DND-41 (cell line): ENCODE results near the gene NCOA5.

Experiments used
- ATAC-seq: fragments of 200-7000 bp; cut with Tn5 transposase; 3 replicates; pipeline ENCODE4 v1.9.1; 2021; ENCODE audit warnings: low read depth; ENCODE audit not compliant: insufficient read depth
- DNase-seq: peaks from one replicate; pipeline ENCODE4 v3.0.0-alpha.2; 2020
- H2AFZ ChIP-seq: 2 replicates; pipeline ENCODE4 v1.6.0; 2012; ENCODE audit warnings: low read depth, low read length
- H3K27ac ChIP-seq: 2 replicates; pipeline ENCODE4 v1.5.1; 2012; ENCODE audit warnings: low read length, inconsistent platforms
- H3K27me3 ChIP-seq: fragments of 200-600 bp; sonication (generic); 2 replicates; pipeline ENCODE4 v1.6.0; 2012; ENCODE audit warnings: low read length, mild to moderate bottlenecking, inconsistent platforms; ENCODE audit not compliant: insufficient read depth, poor library complexity
- H3K36me3 ChIP-seq: 2 replicates; pipeline ENCODE4 v1.5.1; 2012; ENCODE audit warnings: low read length, inconsistent platforms; ENCODE audit not compliant: insufficient read depth
- H3K4me1 ChIP-seq: 2 replicates; pipeline ENCODE4 v1.5.1; 2012; ENCODE audit warnings: mild to moderate bottlenecking, low read length; ENCODE audit not compliant: insufficient read depth
- H3K4me2 ChIP-seq: 2 replicates; pipeline ENCODE4 v1.6.0; 2012; ENCODE audit warnings: mild to moderate bottlenecking, moderate library complexity, low read length, inconsistent platforms; ENCODE audit not compliant: insufficient read depth
- H3K4me3 ChIP-seq, 2 experiments: fragments of 200-600 bp in 1 of 2; shearing (Covaris generic) in 1 of 2; 2 replicates each; pipeline ENCODE4 v1.5.1; 2012 to 2016; ENCODE audit warnings: inconsistent platforms in 2 of 2, low read length in 2 of 2, mild to moderate bottlenecking in 2 of 2, low read depth in 1 of 2, moderate library complexity in 1 of 2
- H3K79me2 ChIP-seq: 2 replicates; pipeline ENCODE4 v1.6.0; 2012; ENCODE audit warnings: low read length, inconsistent platforms; ENCODE audit not compliant: insufficient read depth
- H3K9ac ChIP-seq: 2 replicates; pipeline ENCODE4 v1.6.0; 2012; ENCODE audit warnings: low read depth, mild to moderate bottlenecking, inconsistent platforms, low read length, moderate library complexity
- H3K9me3 ChIP-seq: 2 replicates; pipeline ENCODE4 v1.5.1; 2012; ENCODE audit warnings: low read length, moderate library complexity, mild to moderate bottlenecking, inconsistent platforms; ENCODE audit not compliant: insufficient read depth, severe bottlenecking
- H4K20me1 ChIP-seq: 2 replicates; pipeline ENCODE4 v1.6.0; 2012; ENCODE audit warnings: low read length; ENCODE audit not compliant: insufficient read depth
- CTCF ChIP-seq: IDR thresholded peaks from 2 replicates; pipeline ENCODE4 v1.5.1; 2012; ENCODE audit warnings: borderline replicate concordance, low read length, moderate library complexity, mild to moderate bottlenecking; ENCODE audit not compliant: poor library complexity, severe bottlenecking; ENCODE audit errors: extremely low read depth
- EZH2 ChIP-seq: IDR thresholded peaks from 3 replicates; pipeline ENCODE4 v1.6.1; 2012; ENCODE audit warnings: borderline replicate concordance, low read depth, mild to moderate bottlenecking, moderate library complexity, low read length, inconsistent platforms; ENCODE audit not compliant: severe bottlenecking

The NCOA5 gene

GRCh38 chr20:46121184-46121930, 31.6 kb upstream of the NCOA5 start:
- H4K20me1 ChIP-seq: no peaks in the 10 kb centered on the region

DNA sequence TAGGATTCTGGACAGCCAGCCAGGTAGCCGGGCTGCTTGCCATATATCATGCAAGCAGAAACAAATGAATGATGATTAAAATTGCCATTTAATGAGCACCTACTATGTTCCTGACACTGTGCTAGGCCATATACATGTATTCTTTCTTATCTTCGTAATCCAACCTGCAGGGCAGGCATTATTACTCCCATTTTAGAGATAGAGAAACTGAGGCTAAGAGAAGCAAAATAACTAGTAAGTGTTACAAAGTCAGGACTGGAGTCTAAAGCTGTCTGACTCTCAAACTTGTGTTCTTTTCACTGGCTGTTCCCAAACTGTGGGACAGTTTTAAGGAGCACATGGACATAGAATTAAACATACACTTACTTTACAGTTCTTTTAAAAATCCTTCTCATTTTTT, 30.4 kb upstream of the NCOA5 start:
- H3K4me3 ChIP-seq: no peak overlapping the region

More at GRCh38 chr20:46121184-46121930, 31.6 kb upstream of the NCOA5 start:
- H3K4me3 ChIP-seq: no peak overlapping the region
- DNase-seq: no peak
- H2AFZ ChIP-seq: no peak overlapping the region
- H3K79me2 ChIP-seq: no peaks in the 10 kb centered on the region
- H3K27me3 ChIP-seq: peaks cover 6% of the 10 kb centered on the region
- TF ChIP-seq EZH2: no peak
- no peak for TF ChIP-seq CTCF
- H3K4me1 ChIP-seq: no peaks in the 10 kb centered on the region
- H3K27ac ChIP-seq: no peak overlapping the region
- no peak overlapping the region for H3K4me2 ChIP-seq
- no peak for ATAC-seq
- no peaks in the 10 kb centered on the region for H3K9me3 ChIP-seq
- H3K36me3 ChIP-seq: no peaks in the 10 kb centered on the region
- no peak overlapping the region for H3K9ac ChIP-seq

GRCh38 chr20:46119547-46119946, 29.8 kb upstream of the NCOA5 start:
- H4K20me1 ChIP-seq: no peaks in the 10 kb centered on the region
- H3K9me3 ChIP-seq: no peaks in the 10 kb centered on the region
- no peak overlapping the region for H3K4me2 ChIP-seq
- ATAC-seq: no peak
- H3K27ac ChIP-seq: no peak overlapping the region
- H3K4me3 ChIP-seq: no peak overlapping the region
- H3K4me1 ChIP-seq: no peaks in the 10 kb centered on the region
- no peaks in the 10 kb centered on the region for H3K36me3 ChIP-seq
- H2AFZ ChIP-seq: no peak overlapping the region
- no peak overlapping the region for H3K9ac ChIP-seq
- no peak for DNase-seq
- H3K27me3 ChIP-seq: peaks cover 6% of the 10 kb centered on the region
- TF ChIP-seq CTCF: no peak
- TF ChIP-seq EZH2: no peak
- H3K79me2 ChIP-seq: no peaks in the 10 kb centered on the region

More for the DNA sequence above, 30.4 kb upstream of the NCOA5 start:
- TF ChIP-seq CTCF (no peak), EZH2 (no peak)
- Histone ChIP-seq H4K20me1 (no peaks in the 10 kb centered on the region), H3K4me1 (no peaks in the 10 kb centered on the region), H2AFZ (no peak overlapping the region), H3K4me2 (no peak overlapping the region), H3K79me2 (no peaks in the 10 kb centered on the region), H3K27me3 (peaks cover 6% of the 10 kb centered on the region), H3K9ac (no peak overlapping the region), H3K9me3 (no peaks in the 10 kb centered on the region), H3K27ac (no peak overlapping the region), H3K36me3 (no peaks in the 10 kb centered on the region)
- no peak for ATAC-seq
- no peak for DNase-seq
